T47D (cell line): ENCODE results near the gene FAM131C.

Source experiments
- DNase-seq, 2 experiments: peaks; one replicate each; pipeline versions ENCODE4 v3.0.0 to v3.0.0-alpha.2; 2011 to 2012; ENCODE audit warnings: low read depth in 1 of 2, low spot score in 1 of 2
- JUND ChIP-seq: IDR thresholded peaks from 2 replicates; pipeline ENCODE4 v1.6.1; 2012; ENCODE audit warnings: low read depth
- in situ Hi-C: cut with HindIII; loops from 2 replicates; pipeline ENCODE4 v1.10.0; 2016; ENCODE audit warnings: low sequenced_read_pairs, low pct_unique_long_range_greater_than_20kb

The FAM131C gene

DNA sequence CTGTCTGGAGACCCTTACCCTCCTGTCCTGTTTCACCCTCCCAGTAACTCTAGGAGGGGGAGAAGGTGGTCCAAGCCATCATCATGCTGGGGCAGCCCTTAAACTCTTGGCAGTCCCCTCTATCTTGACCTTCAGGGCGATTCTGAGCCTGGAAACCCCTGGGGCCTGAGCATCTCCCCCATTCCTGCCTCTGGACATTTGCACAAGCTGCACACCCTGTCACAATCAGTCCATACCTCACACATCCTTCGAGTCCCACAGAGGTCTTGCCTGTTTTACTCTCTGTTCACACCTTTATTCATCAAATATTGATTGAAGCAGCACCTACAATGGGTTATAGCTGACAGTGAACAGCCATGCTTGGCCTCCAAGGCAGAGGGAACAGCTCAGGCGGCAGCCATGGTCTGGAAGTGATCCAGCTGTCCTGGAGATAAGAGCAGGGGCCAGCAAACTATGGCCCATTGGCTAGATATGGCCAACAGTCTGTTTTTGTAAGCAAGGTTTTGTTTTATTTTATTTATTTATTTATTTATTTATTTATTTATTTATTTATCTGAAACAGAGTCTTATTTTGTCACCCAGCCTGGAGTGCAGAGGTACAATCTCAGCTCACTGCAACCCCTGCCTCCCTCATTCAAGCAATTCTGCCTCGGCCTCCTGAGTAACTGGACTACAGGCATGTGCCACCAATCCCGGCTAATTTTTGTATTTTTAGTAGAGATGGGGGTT, 7.1 kb upstream of the FAM131C start:
- in situ Hi-C loops = no loop called here
- TF ChIP-seq JUND = no peak
- DNase-seq = no peak

DNA sequence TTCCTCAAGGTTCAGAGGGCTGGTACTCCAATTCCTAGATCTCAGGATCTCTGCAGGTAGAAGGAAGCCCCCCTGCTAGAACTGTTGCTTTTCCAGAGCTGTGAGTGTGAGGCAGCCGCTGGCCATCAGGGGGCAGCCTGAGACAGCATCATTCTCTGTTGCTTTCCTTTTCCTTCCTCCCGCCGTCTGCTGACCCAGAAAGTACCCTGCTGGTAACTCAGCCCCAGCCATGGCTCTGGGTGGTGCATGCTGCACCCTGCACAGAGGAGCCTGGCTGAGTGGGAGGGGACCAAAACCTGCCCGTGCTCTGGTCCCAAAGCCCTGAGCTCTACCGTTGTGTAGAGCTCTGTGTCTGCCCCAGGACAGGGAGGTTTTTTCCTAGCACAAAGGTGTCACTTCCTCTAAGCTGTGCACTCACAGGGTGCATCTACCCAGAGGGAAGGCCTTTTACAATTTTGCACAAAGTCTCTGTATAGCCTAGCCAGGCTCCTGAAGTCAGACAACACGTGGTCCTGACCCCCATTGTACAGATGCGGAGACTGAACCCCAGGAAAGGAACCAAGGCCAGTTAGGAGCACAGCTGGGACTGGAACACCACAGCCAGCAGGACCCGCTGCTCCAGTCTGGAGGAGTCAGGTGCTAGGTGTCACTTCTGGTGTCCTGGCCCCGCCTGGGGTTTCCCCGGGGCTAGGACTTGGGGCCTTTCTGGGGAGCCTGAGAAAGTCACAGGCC, 5.6 kb upstream of the FAM131C start:
- TF ChIP-seq JUND = no peak
- in situ Hi-C loops = no loop called here
- DNase-seq = peak; percentile 41 to 68

DNA sequence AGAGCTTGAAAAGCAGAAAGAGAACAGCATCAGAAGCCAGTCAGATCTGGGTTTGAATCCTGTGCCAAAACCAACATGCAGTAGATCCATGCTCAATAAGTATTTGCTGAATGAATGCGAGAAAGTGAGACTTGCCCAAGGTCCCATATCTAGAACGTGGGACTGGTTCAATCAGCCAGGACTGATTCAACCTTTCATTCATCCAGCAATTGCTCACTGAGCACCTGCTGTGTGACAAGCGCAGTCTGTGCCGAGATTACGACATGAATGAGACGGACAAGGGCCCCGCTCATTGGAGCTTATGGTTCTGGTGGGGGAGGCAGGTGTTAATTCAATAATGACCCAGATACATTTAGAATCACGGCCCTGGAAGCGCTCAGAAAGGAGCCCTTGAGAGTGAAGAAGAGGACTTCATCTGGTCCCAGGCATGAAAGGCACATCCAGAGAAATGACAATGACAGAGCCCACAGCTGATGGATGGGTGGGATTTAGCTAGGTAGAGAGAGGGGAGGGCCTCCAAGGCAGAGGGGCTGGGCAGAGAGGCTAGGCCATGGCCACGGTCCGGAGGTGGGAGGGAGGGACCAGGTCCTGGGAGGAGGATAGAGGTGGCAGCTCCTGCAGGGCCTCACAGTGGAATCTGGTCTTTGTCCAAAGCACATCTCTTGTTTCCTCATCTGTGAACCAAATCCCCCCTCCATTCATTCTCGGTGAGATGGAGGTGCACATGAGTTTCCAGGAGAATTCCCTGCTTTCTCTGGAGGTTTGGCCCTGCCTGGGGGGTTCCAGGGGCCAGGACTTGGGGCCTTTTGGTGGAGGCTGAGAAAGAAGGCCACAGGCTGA, 4.2 kb upstream of the FAM131C start:
- no peak for DNase-seq
- in situ Hi-C loops = no loop called here
- TF ChIP-seq JUND = no peak

DNA sequence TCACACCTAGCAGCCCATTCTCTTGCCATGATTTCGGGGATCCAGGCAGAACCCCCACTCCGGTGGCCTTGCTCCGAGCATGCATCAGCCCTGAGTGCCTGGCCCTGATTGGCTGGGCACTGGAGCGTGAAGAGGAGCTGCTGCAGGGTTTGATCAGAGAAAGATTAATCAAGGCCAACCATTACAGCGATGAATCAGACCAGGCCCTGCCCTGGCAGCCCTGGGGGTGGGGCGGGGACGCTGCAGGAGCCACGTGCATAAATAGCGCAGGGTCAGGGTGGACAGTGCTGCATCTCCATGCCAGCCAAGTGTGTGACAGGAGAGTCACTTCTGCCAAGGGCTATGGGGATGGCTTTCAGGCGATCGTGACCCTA, 3.4 kb upstream of the FAM131C start:
- DNase-seq = no peak
- in situ Hi-C loops = no loop called here
- no peak for TF ChIP-seq JUND

DNA sequence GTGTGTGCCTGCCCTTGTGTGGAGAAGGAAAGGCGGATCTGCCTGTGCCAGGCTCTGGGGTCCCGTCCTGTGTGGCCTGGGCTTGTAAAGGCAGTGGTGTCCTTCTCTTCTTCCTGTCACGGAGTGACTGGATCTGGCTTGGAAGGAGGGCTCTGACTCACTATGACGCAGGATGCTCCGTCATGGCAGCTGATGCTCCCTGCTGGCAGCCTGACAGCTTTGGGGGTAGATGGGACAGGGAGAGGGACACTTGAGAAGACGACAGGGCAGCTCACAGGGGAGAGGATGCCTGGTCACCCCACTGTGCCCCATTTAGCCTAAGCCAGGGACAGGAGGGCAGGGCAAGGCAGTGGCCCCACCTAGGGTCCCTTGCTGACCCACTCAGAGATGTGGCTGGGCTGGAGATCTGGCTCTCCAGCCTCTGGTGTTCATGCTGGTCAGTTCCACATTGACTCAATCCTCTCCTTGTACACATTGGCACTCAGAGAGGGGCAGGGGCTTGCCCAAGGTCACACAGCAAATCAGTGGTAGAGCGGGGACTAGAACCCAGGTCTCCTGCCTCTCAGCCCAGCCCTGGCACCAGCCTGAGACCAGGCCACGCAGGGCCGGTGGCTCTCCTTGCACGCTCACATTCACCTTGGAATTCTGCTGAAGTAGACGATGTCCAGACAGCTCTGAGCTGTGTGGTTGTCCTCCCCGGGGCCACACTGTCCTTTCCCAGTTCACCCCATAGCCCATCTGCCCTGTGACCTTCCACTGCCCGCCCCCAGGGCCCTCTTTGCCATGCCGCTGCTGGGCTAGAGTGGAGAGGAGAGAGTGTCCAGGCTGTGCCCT, 2.8 kb upstream of the FAM131C start:
- TF ChIP-seq JUND = no peak
- no peak for DNase-seq
- in situ Hi-C loops = no loop called here

DNA sequence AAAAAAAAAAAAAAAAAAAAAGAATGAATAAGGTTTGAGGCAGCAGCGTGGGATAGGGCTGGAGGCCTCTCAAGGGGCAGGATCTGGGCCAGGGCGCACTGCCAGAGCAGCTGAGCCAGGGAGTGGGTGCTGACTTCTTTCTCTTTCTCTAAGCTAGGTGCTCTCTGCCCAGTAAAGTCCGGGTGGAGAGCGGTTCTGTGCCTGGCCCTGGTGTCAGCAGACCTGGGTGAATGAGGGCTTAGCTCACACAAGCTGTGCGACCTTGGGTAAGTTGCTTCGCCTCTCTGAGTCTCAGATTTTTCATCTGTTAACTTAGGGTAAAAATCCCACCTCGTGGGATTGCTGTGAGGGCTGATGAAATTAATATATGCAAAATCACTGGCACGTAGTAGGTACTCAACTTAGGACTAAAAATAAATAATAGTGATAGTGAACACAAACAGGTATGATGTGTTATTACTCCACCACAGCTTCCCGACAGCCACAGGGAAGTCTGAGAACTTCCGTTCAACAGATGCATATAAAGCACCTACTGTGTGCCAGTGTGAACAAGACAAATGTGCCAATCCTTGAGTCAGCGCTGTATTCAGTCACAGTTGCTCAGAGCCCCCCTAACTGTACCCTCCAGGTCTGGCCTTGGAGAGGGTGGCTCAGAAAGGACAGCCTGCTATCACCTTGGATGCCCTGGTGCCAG, 2.0 kb upstream of the FAM131C start:
- no peak for DNase-seq
- no peak for TF ChIP-seq JUND
- in situ Hi-C loops = no loop called here

DNA sequence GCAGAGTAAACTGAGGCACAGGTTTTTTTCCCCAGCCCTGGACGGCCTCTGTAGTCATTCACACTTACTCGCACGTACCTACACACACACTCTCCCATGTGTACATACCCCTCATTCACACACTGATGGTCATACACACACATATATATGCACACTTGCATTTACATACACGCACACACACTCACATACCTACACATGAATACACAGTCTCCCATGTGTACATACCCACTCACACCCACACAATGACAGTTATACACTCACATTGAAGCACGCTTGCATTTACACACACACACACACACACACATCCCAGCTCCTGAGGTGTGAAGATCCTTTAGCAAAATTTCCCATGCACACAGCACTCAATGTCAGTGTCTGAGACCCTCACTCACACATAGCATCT, 766 bp upstream of the FAM131C start:
- no peak for DNase-seq
- in situ Hi-C loops = no loop called here

DNA sequence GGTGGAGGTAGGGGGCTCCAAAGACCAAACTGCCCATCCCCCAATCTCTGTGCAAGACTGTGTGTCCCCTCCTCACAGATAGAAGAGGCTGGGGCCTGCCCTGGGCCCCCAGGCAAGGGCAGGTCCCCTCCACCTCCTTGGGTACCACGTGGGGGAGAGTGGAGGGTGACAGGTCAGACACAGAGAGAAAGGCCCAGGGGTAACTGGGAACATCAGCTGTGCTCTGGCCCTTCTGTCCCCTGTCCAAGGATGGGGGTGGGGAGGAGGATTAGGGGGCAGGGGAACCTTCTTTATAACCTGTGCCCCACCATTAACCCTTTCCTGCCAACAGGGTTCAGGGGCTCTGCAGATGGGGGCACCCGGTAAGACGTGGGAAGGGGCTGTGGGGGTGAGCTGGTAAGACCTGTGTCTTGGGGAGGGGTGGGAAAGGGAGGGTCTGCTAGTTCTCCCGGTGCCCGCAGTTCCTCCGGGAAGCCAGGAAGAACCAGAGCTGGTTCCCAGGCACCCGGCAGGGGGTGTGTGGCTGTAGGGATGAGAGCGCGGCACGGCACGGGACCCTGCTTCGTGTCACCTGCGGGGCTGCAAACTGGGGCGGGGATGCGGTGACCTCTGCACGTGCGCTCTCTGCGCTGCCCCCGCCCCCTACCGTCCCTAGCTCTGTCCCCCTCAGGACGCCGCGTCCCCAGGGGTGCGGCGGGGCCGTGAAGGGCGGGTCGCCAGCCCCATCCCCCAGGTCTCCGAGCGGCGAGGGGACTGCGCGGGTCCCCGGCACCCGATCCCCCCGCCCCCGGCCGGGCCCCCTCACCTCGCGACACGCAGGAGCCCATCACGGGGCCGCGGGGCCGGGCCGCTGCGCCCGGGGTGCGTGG, 601 bp downstream of the FAM131C start:
- TF ChIP-seq JUND = no peak
- in situ Hi-C loops = no loop called here
- no peak for DNase-seq

More for the DNA sequence above, 766 bp upstream of the FAM131C start:
- no peak for TF ChIP-seq JUND

DNA sequence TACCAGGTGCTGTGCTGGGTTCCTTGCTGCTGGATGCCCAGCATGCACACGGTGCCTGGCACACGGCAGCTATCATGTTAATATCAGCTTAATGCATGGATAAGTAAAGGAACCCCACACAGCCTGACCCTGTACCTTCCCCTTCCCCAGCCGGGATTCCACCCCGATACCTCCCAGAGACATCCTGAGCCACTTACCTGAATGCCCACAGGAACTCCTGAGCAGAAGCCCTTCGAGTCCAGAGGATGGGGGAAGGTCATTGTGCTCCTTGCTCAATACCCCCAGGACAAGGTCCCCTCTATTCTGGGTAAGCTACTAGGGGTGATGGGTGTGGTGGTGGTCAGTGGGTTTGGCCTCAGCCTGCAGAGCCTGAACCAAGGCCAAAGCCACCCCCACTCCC, 1.4 kb downstream of the FAM131C start:
- in situ Hi-C loops = no loop called here
- TF ChIP-seq JUND = no peak
- DNase-seq = no peak

DNA sequence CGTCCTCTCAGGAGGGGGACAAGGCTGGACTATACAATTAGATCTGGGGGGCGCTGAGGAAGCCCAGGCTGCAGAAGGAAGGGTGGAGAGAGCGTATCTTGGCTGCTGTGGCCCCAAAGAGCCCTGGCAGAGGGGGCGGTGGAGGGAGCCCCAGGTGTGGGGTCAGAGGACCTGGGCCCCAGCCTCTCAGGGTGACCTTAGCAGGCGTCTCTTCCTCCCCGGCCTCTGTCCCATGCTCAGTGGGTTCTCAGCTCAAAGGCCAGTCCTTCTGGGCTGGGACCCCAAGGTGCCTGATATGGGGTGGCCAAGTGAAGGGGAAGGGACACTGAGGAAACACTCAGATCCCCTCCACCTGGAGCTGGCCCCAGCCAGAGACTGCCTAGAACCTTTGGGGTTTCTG, 1.8 kb downstream of the FAM131C start:
- in situ Hi-C loops = no loop called here
- TF ChIP-seq JUND = no peak

DNA sequence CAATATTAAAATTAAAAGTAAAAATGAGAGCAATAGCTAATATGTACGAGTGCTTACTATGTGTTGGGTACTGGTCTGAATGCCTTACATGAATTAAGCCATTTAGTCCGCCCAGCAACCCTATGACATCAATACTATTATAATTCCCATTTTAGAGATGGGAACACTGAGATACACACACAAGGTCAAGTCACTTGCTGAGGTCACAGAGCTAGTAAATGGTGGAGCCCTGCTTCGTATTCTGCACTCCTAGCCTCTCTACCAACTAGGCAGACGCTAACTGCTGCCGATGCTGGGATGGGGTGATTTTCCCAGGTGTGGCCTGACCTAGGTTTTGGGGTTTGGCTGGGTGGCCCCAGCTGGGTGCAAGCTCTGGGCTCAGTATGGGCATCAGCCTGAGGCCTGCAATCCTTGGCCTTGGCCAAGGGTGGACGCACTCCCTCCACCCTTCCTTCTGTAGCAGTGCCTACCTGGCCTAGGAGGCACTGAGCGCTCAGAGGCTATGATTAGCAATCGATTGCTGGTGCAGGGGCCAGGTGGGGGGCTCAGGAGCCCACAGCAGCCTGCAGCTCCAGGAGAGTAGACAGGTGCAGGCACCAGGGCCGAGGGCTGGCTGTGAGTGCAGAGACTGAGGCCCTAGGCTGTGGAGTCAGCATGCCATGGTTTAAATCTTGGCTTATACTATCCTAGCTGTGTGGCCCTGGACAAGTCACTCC, 2.7 kb downstream of the FAM131C start:
- in situ Hi-C loops = no loop called here
- no peak for TF ChIP-seq JUND
- no peak for DNase-seq

More for the DNA sequence above, 1.8 kb downstream of the FAM131C start:
- DNase-seq = no peak
